ENCODE data around the gene HDDC3. TPM values are rescaled to one million over a fixed set of nuclear protein-coding genes. Genes with fewer than 3 reads are reported as not detected.

HDDC3 gene
- total and polyA plus RNA-seq, 9 of the 15 experiments (the other 6 are each of a cell fraction or from before 2014, with no cell fraction given) = 14.9 to 55.8 (median 36.9) TPM

DNA sequence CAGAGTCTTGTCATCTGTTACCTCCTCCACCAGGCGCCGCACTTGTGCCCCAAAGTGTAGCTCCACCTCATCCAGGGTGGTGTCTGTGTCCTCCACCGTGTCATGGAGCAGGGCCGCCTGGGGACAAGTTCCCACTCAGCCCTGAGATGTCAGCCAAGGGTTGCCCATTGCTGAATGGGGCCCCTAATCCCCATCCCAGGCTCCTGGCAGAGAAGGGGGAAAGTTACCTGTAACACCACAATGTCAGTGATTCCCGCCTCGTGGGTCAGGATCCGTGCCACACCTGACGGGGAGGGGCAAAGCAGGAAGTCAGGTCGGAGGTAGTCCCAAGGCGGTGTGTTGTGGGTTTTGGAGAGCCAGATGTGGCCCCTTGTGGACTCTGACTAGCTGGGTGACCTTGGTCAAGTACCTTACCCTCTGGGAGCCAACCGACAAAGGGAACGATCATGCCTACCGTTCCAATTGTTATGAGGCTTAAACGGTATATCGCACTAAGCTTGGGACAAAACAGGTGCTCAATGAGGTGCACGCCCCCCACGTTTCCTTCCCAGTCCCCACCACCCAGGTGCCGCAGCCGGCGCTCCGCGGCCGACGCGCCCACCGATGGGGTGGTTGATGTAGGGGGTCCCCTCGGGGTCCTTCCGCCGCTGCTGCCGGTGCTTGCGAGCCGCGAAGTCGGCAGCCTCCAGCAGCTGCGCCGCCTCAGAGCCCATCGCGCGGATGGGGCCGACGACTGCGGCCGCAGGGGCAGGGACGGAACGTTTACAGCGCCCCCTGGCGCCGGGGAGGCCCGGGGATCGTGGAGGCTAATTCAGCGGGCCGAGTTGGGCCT lies at the start of gene HDDC3 (continued):
- peak; percentile 41; the same call in 1 of the 2 replicates for TF ChIP-seq MGA (IDR thresholded peaks at IDR 0.05)
- TF ChIP-seq FOXJ3 (CRISPR knock-in tag; IDR thresholded peaks at IDR 0.05) = no peak
- TF ChIP-seq, protein P1, sequence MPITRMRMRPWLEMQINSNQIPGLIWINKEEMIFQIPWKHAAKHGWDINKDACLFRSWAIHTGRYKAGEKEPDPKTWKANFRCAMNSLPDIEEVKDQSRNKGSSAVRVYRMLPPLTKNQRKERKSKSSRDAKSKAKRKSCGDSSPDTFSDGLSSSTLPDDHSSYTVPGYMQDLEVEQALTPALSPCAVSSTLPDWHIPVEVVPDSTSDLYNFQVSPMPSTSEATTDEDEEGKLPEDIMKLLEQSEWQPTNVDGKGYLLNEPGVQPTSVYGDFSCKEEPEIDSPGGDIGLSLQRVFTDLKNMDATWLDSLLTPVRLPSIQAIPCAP (CRISPR knock-in tag; IDR thresholded peaks at IDR 0.05; ENCODE audit: borderline replicate concordance) = no peak
- TF ChIP-seq, protein P2, sequence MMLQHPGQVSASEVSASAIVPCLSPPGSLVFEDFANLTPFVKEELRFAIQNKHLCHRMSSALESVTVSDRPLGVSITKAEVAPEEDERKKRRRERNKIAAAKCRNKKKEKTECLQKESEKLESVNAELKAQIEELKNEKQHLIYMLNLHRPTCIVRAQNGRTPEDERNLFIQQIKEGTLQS (IDR thresholded peaks at IDR 0.05) = no peak
- TF ChIP-seq, protein P2 (CRISPR knock-in tag; conservative IDR thresholded peaks at IDR 0.05) = no peak; the same call in 1 of the 2 replicates
- peak in 1 of 2 experiments; percentile 84; a peak in 3 of 4 replicates for TF ChIP-seq MAZ (CRISPR knock-in tag; conservative IDR thresholded peaks at IDR 0.05 in 1 of 2, IDR thresholded peaks at IDR 0.05 in 1 of 2)
- no peak; a peak in 1 of 4 replicates for TF ChIP-seq KDM1A (IDR thresholded peaks at IDR 0.05)
- peak; percentile 62; the same call in 1 of the 2 replicates for TF ChIP-seq POLR2H (tag; IDR thresholded peaks at IDR 0.05; ENCODE audit: low read depth)
- TF ChIP-seq PHB (CRISPR knock-in tag; IDR thresholded peaks at IDR 0.05) = no peak
- TF ChIP-seq POU5F1 (IDR thresholded peaks at IDR 0.05; ENCODE audit: borderline replicate concordance, low read depth, low read length, partially characterized antibody) = no peak
- no peak for TF ChIP-seq PCBP2 (IDR thresholded peaks at IDR 0.05; ENCODE audit: low read depth, low read length, poor library complexity, severe bottlenecking)
- TF ChIP-seq MTA3 (IDR thresholded peaks at IDR 0.05; ENCODE audit: borderline replicate concordance) = peak; percentile 81; the same call in 1 of the 2 replicates
- TF ChIP-seq SRF (CRISPR knock-in tag; IDR thresholded peaks at IDR 0.05) = peak; percentile 33 to 95; a peak in 3 of 4 replicates
